SU-DHL-6 (cell line): Measurements from ENCODE around the gene GDNF.

Source experiments
- H2AFZ ChIP-seq: fragments of 200-600 bp; sonication (generic); 2 replicates; pipeline ENCODE4 v1.6.1; 2014; ENCODE audit warnings: low read depth, mild to moderate bottlenecking, moderate library complexity, mixed read lengths, antibody characterized with exemption, low read length; ENCODE audit not compliant: severe bottlenecking
- H3F3A ChIP-seq: fragments of 200-600 bp; shearing (Covaris generic); 2 replicates; pipeline ENCODE4 v1.6.0; 2016; ENCODE audit warnings: antibody characterized with exemption, mild to moderate bottlenecking; ENCODE audit not compliant: insufficient read depth
- H3K27ac ChIP-seq: fragments of 200-600 bp; sonication (generic); 2 replicates; pipeline ENCODE4 v1.5.1; 2016; ENCODE audit warnings: low read depth, mild to moderate bottlenecking, low read length, moderate library complexity, mixed read lengths
- H3K27me3 ChIP-seq: fragments of 200-600 bp; sonication (generic), shearing (Covaris generic); 2 replicates; pipeline ENCODE4 v1.6.0; 2014; ENCODE audit warnings: mild to moderate bottlenecking, low read length
- H3K36me3 ChIP-seq: fragments of 200-600 bp; sonication (generic); 2 replicates; pipeline ENCODE4 v1.6.1; 2014; ENCODE audit warnings: mild to moderate bottlenecking, low read length, mixed read lengths
- H3K4me2 ChIP-seq: fragments of 300-600, 200-600 bp; shearing (Covaris generic), sonication (generic); 2 replicates; pipeline ENCODE4 v1.6.0; 2014; ENCODE audit warnings: low read length, low read depth, mild to moderate bottlenecking; ENCODE audit not compliant: poor library complexity, severe bottlenecking
- H3K4me3 ChIP-seq: fragments of 200-600 bp; sonication (generic); 2 replicates; pipeline ENCODE4 v1.5.1; 2014; ENCODE audit warnings: antibody characterized with exemption, low read length, mild to moderate bottlenecking, mixed read lengths; ENCODE audit not compliant: insufficient read depth, poor library complexity, severe bottlenecking
- H3K79me2 ChIP-seq: fragments of 200-600 bp; sonication (generic); 2 replicates; pipeline ENCODE4 v1.6.1; 2014; ENCODE audit warnings: mild to moderate bottlenecking, low read length, moderate library complexity; ENCODE audit not compliant: insufficient read depth
- H3K9ac ChIP-seq: fragments of 200-600 bp; sonication (generic); 2 replicates; pipeline ENCODE4 v1.7.0; 2014; ENCODE audit warnings: mild to moderate bottlenecking, low read length
- H3K9me2 ChIP-seq: fragments of 200-600 bp; sonication (generic); replicated peaks from 2 replicates; pipeline ENCODE4 v1.6.1; 2014; ENCODE audit warnings: low read length; ENCODE audit not compliant: insufficient read depth
- H3K9me3 ChIP-seq: fragments of 200-600 bp; sonication (generic); 2 replicates; pipeline ENCODE4 v1.6.1; 2014; ENCODE audit warnings: low read length, mixed read lengths; ENCODE audit not compliant: insufficient read depth
- H4K20me1 ChIP-seq: fragments of 200-600 bp; sonication (generic); 2 replicates; pipeline ENCODE4 v1.6.1; 2014; ENCODE audit warnings: low read depth, mild to moderate bottlenecking, antibody characterized with exemption, low read length, moderate library complexity, mixed read lengths
- EZH2phosphoT487 ChIP-seq: fragments of 200-600 bp; sonication (generic), shearing (Covaris generic); conservative IDR thresholded peaks from 2 replicates; pipeline ENCODE4 v1.6.1; 2018; ENCODE audit warnings: mild to moderate bottlenecking, antibody characterized with exemption, low read length, moderate library complexity, mixed read lengths
- TF ChIP-seq, protein P1 (sequence below): fragments of 200-600 bp; sonication (generic); IDR thresholded peaks from one replicate; pipeline ENCODE4 v1.5.1; 2017; ENCODE audit warnings: antibody characterized with exemption, mild to moderate bottlenecking, low read length, moderate library complexity; ENCODE audit not compliant: insufficient read depth, poor library complexity, severe bottlenecking

The GDNF gene

DNA sequence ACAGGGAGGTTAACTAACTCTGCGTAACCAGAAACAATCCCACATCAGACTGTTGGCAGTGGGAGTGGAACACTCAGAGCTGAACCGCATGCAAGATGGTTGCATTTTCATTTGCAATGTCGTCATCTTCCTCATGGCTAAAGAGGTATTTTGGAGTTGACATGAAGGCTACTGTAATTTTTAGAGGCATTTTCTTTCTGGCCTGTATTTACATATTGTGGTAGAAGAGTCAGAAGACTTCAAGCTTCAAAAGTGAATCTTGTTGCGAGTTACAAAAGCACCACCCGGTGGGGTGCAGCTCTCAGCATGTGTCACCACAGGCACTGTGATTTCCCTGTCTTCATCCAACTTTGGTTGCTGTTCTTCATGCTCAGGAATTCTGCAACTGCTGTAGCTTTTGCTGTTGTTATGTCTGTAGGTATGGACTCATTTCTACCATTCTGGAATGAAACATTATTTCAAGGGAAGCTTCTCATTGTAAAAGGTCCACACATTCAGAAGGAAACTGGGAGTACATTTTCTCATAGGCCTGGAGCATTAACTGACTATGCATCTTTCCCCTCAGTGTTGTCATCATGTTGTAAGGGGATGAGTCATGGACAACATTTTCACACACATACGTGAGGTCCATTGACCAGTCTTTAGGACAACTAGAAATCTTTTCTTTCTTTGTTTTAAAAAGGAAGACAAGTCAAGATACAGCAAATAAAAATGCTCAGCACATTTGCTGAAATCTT, 35.4 kb upstream of the GDNF start:
- no peak overlapping the region for H2AFZ ChIP-seq
- no peak overlapping the region for H3K4me2 ChIP-seq

DNA sequence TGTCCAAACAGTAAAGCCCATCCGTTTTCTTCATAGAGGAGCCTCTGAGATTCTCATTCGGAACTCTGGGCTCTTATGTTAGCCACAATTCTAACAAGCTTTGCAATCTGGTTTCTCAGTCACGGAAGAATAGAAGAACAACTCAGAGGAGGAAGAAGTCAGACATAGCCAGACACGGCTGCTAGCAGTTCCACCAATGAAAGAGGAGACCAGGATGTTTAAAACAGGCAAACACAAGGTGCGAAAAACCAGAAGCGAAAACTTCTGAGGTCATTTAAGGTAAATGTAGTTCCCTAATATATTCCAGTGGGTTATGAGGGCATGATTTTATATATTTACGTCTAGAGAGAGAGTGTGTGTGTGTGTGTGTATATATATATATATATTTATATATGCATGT, 34.1 kb upstream of the GDNF start:
- H4K20me1 ChIP-seq: no peaks in the 10 kb centered on the region
- H3K4me2 ChIP-seq: no peak overlapping the region
- no peaks in the 10 kb centered on the region for H3K79me2 ChIP-seq
- no peaks in the 10 kb centered on the region for H3K9me2 ChIP-seq
- H3K36me3 ChIP-seq: no peaks in the 10 kb centered on the region
- H2AFZ ChIP-seq: no peak overlapping the region
- no peaks in the 10 kb centered on the region for H3F3A ChIP-seq
- no peak for TF ChIP-seq EZH2phosphoT487
- TF ChIP-seq, protein P1, sequence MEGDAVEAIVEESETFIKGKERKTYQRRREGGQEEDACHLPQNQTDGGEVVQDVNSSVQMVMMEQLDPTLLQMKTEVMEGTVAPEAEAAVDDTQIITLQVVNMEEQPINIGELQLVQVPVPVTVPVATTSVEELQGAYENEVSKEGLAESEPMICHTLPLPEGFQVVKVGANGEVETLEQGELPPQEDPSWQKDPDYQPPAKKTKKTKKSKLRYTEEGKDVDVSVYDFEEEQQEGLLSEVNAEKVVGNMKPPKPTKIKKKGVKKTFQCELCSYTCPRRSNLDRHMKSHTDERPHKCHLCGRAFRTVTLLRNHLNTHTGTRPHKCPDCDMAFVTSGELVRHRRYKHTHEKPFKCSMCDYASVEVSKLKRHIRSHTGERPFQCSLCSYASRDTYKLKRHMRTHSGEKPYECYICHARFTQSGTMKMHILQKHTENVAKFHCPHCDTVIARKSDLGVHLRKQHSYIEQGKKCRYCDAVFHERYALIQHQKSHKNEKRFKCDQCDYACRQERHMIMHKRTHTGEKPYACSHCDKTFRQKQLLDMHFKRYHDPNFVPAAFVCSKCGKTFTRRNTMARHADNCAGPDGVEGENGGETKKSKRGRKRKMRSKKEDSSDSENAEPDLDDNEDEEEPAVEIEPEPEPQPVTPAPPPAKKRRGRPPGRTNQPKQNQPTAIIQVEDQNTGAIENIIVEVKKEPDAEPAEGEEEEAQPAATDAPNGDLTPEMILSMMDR: no peak
- no peak overlapping the region for H3K27ac ChIP-seq
- no peak overlapping the region for H3K4me3 ChIP-seq
- no peaks in the 10 kb centered on the region for H3K9me3 ChIP-seq
- H3K27me3 ChIP-seq: no peaks in the 10 kb centered on the region
- H3K9ac ChIP-seq: no peak overlapping the region

More for the DNA sequence above, 35.4 kb upstream of the GDNF start:
- no peaks in the 10 kb centered on the region for H3K27me3 ChIP-seq
- TF ChIP-seq, protein P1: no peak
- TF ChIP-seq EZH2phosphoT487: no peak
- no peak overlapping the region for H3K4me3 ChIP-seq
- H3K9me2 ChIP-seq: no peaks in the 10 kb centered on the region
- H3K9ac ChIP-seq: no peak overlapping the region
- no peaks in the 10 kb centered on the region for H3F3A ChIP-seq
- H3K9me3 ChIP-seq: no peaks in the 10 kb centered on the region
- H3K79me2 ChIP-seq: no peaks in the 10 kb centered on the region
- H3K27ac ChIP-seq: no peak overlapping the region
- no peaks in the 10 kb centered on the region for H3K36me3 ChIP-seq
- H4K20me1 ChIP-seq: no peaks in the 10 kb centered on the region

DNA sequence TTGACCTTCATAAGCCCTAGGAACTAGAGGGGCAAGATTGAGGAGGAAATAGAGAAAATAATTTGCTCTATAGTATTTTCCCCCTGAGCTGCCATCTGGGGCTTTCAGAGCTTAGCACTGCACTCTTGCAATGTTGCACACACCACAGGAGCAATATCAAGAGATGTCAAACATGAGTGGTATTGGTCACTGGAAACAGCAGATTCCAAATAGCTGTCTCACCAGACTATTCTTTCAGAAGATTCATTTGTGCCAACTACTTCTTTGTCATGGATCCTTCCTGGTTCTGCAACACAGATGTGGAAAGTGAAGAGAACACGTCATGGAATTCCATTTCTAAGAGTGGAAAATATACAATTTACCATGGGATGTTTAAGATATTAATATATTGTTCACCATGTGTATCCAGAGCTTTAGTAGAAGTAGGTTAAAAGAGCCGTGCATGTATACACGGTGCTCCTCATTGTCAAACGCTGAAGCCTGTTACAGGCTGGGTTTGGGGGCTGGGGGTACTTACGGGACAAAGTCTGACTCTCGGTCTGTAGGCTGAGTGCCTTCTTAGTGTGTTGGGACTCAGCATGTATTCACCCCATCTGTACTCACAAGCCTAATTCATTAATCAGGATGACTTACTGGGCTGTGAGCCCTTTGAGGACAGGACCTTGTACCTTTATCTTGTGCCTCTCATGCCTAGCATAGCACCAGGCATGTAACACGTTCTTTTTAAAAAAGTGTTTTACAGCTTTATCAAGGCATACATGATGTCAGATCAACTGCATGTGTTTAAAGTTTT, 31.4 kb upstream of the GDNF start:
- H3K9me3 ChIP-seq: no peaks in the 10 kb centered on the region
- no peak overlapping the region for H3K27ac ChIP-seq
- no peaks in the 10 kb centered on the region for H3K9me2 ChIP-seq
- no peaks in the 10 kb centered on the region for H3K27me3 ChIP-seq
- H3K4me3 ChIP-seq: no peak overlapping the region
- no peaks in the 10 kb centered on the region for H4K20me1 ChIP-seq
- H3F3A ChIP-seq: no peaks in the 10 kb centered on the region
- no peak overlapping the region for H3K9ac ChIP-seq
- H3K4me2 ChIP-seq: no peak overlapping the region
- H2AFZ ChIP-seq: no peak overlapping the region
- no peaks in the 10 kb centered on the region for H3K36me3 ChIP-seq
- no peaks in the 10 kb centered on the region for H3K79me2 ChIP-seq
- TF ChIP-seq, protein P1: no peak
- TF ChIP-seq EZH2phosphoT487: no peak
